ENCODE results near the gene ADCY10.

GRCh38 chr1:167880580-167881021, 33.3 kb downstream of the ADCY10 start:
- TF ChIP-seq HMG20B (CRISPR knock-in tag; IDR thresholded peaks at IDR 0.05) (no peak), TAF1 (IDR thresholded peaks at IDR 0.05; ENCODE audit: control insufficient read depth, extremely low read depth, insufficient read depth, low read length, severe bottlenecking) (no peak)
